SK-N-SH (cell line): ENCODE data around the gene CCDC57. TPM values are rescaled to one million over a fixed set of nuclear protein-coding genes. Genes with fewer than 3 reads are reported as not detected.

Experiments used
- CTCF ChIA-PET: fragments of 300-600, 350-600 bp; formaldehyde crosslinking; extraction: SDS; loops from one replicate; lab custom pipeline; 2021; lab: Yijun Ruan, JAX
- POLR2A ChIA-PET: fragments of 350-600 bp; sonication (Branson Sonifier 250); formaldehyde crosslinking; extraction: SDS; loops from one replicate; lab custom pipeline; 2020; ENCODE audit warnings: antibody characterized with exemption, inconsistent platforms; lab: Yijun Ruan, JAX
- DNase-seq: peaks from one replicate; pipeline ENCODE4 v3.0.0; 2012
- H2AFZ ChIP-seq: fragments of 200-600 bp; sonication (generic); 2 replicates; pipeline ENCODE4 v1.8.1; 2016; ENCODE audit warnings: antibody characterized with exemption, mild to moderate bottlenecking, low read depth
- H3F3A ChIP-seq: fragments of 200-600 bp; sonication (generic); replicated peaks from 2 replicates; pipeline ENCODE3; 2016; ENCODE audit warnings: antibody characterized with exemption, mild to moderate bottlenecking; ENCODE audit not compliant: insufficient read depth
- H3K27ac ChIP-seq, 2 experiments: fragments of 200-500 bp in 1 of 2; fragments of 200-600 bp in 1 of 2; sonication (Bioruptor generic) in 1 of 2; sonication (generic), shearing (Covaris generic) in 1 of 2; 2 replicates each; pipeline versions ENCODE4 v1.5.1 to v1.6.1; 2014 to 2016; ENCODE audit warnings: low read depth in 2 of 2, inconsistent platforms in 1 of 2, low read length in 1 of 2, mild to moderate bottlenecking in 1 of 2, mixed read lengths in 1 of 2
- H3K27me3 ChIP-seq: fragments of 200-600 bp; sonication (generic), shearing (Covaris generic); 2 replicates; pipeline ENCODE4 v1.6.1; 2016; ENCODE audit warnings: mixed run types; ENCODE audit not compliant: insufficient read depth
- H3K36me3 ChIP-seq, 2 experiments: fragments of 200-500 bp in 1 of 2; fragments of 200-600 bp in 1 of 2; sonication (Bioruptor generic) in 1 of 2; sonication (generic) in 1 of 2; replicated peaks in 1 of 2; 2 replicates each; pipeline versions ENCODE3 to v1.5.1; 2014 to 2016; ENCODE audit warnings: low read length in 1 of 2, mild to moderate bottlenecking in 1 of 2; ENCODE audit not compliant: insufficient read depth in 2 of 2, control insufficient read depth in 1 of 2
- H3K4me1 ChIP-seq, 2 experiments: fragments of 200-500 bp in 1 of 2; fragments of 200-600 bp in 1 of 2; sonication (Bioruptor generic) in 1 of 2; sonication (generic), shearing (Covaris generic) in 1 of 2; 2 replicates each; pipeline versions ENCODE4 v1.5.1 to v1.6.1; 2014 to 2016; ENCODE audit warnings: low read depth in 1 of 2, low read length in 1 of 2, mixed run types in 1 of 2; ENCODE audit not compliant: insufficient read depth in 2 of 2, control insufficient read depth in 1 of 2
- H3K4me2 ChIP-seq: fragments of 200-600 bp; sonication (generic), shearing (Covaris generic); 2 replicates; pipeline ENCODE4 v1.6.1; 2017; ENCODE audit warnings: mixed run types
- H3K4me3 ChIP-seq, 2 experiments: fragments of 200-500 bp in 1 of 2; fragments of 200-600 bp in 1 of 2; sonication (Bioruptor generic) in 1 of 2; sonication (generic), shearing (Covaris generic) in 1 of 2; 2 replicates each; pipeline versions ENCODE4 v1.5.1 to v1.8.1; 2014 to 2016; ENCODE audit warnings: low read depth in 2 of 2, inconsistent platforms in 1 of 2, low read length in 1 of 2, mild to moderate bottlenecking in 1 of 2, mixed read lengths in 1 of 2, moderate library complexity in 1 of 2
- H3K79me2 ChIP-seq: fragments of 200-600 bp; sonication (generic); 2 replicates; pipeline ENCODE4 v1.8.1; 2017; ENCODE audit warnings: mild to moderate bottlenecking; ENCODE audit not compliant: insufficient read depth
- H3K9ac ChIP-seq: fragments of 200-600 bp; sonication (generic); 2 replicates; pipeline ENCODE4 v1.6.1; 2017; ENCODE audit warnings: mixed run types
- H3K9me2 ChIP-seq: fragments of 200-600 bp; sonication (generic); 2 replicates; pipeline ENCODE4 v1.6.1; 2017; ENCODE audit warnings: mixed run types
- H3K9me3 ChIP-seq: fragments of 200-600 bp; sonication (generic); 2 replicates; pipeline ENCODE4 v1.6.1; 2017; ENCODE audit warnings: mixed run types, mild to moderate bottlenecking, moderate library complexity
- H4K20me1 ChIP-seq: fragments of 200-600 bp; sonication (generic); 2 replicates; pipeline ENCODE4 v1.6.1; 2017; ENCODE audit warnings: mild to moderate bottlenecking, mixed run types; ENCODE audit not compliant: insufficient read depth
- EP300 ChIP-seq, 2 experiments: IDR thresholded peaks; 2 replicates each; pipeline versions ENCODE4 v1.4.0 to v1.6.1; 2012; ENCODE audit warnings: borderline replicate concordance in 1 of 2, low read depth in 1 of 2, low read length in 1 of 2
- FOSL2 ChIP-seq: IDR thresholded peaks from 2 replicates; pipeline ENCODE4 v1.4.0; 2012; ENCODE audit warnings: low read depth, mild to moderate bottlenecking, moderate library complexity, borderline replicate concordance
- FOXM1 ChIP-seq: IDR thresholded peaks from 2 replicates; pipeline ENCODE4 v1.4.0; 2012; ENCODE audit warnings: low read depth, mild to moderate bottlenecking
- GATA2 ChIP-seq: sonication (generic); formaldehyde crosslinking; IDR thresholded peaks from 2 replicates; pipeline ENCODE4 v1.5.0; 2020; ENCODE audit warnings: mild to moderate bottlenecking, missing genetic modification reagents
- JUND ChIP-seq: IDR thresholded peaks from 2 replicates; pipeline ENCODE4 v1.4.0; 2012
- RCOR1 ChIP-seq: fragments of 150-350 bp; IDR thresholded peaks from 2 replicates; pipeline ENCODE4 v1.6.1; 2017; ENCODE audit warnings: antibody characterized with exemption, low read length
- RXRA ChIP-seq: IDR thresholded peaks from 2 replicates; pipeline ENCODE4 v1.4.0; 2012; ENCODE audit warnings: low read depth, mild to moderate bottlenecking, borderline replicate concordance
- SIN3A ChIP-seq: IDR thresholded peaks from 2 replicates; pipeline ENCODE4 v1.6.1; 2012; ENCODE audit warnings: low read depth, mild to moderate bottlenecking, low read length, moderate library complexity, borderline replicate concordance
- SMC3 ChIP-seq: IDR thresholded peaks from 2 replicates; pipeline ENCODE4 v1.6.1; 2012; ENCODE audit warnings: low read depth, low read length, improper control_type of control experiment
- TEAD4 ChIP-seq: IDR thresholded peaks from 2 replicates; pipeline ENCODE4 v1.4.0; 2012; ENCODE audit warnings: mild to moderate bottlenecking, borderline replicate concordance; ENCODE audit not compliant: insufficient read depth
- YY1 ChIP-seq: IDR thresholded peaks from 2 replicates; pipeline ENCODE4 v1.4.0; 2012; ENCODE audit warnings: low read depth, mild to moderate bottlenecking
- WGBS: methylation state at CpG from one replicate; pipeline ENCODE4 v1.1.6; 2017; ENCODE audit warnings: low lambda C conversion rate; 5-methylcytosine and 5-hydroxymethylcytosine counted together
- polyA plus RNA-seq, 3 experiments: library from polyadenylated mRNA; depleted of rRNA; stranded (reverse); fragments of >200 nt; gene quantifications; 2 replicates each; pipeline ENCODE4 v1.2.3, GENCODE V29; 2012
- TF ChIP-seq, protein P1 (sequence below): IDR thresholded peaks from 2 replicates; pipeline ENCODE4 v1.4.0; 2012; ENCODE audit warnings: low read depth, borderline replicate concordance
- TF ChIP-seq, protein P2 (sequence below): IDR thresholded peaks from 2 replicates; pipeline ENCODE4 v1.6.1; 2012; ENCODE audit warnings: mild to moderate bottlenecking, low read depth, low read length, moderate library complexity
- TF ChIP-seq, protein P3 (sequence below): fragments of 200-600 bp; sonication (generic); IDR thresholded peaks from 2 replicates; pipeline ENCODE4 v1.6.1; 2017; ENCODE audit warnings: antibody characterized with exemption, mild to moderate bottlenecking, moderate library complexity

The CCDC57 gene
- polyA plus RNA-seq, 1 of the 3 experiments (the other 2 are of a cell fraction): 68.6 TPM

DNA sequence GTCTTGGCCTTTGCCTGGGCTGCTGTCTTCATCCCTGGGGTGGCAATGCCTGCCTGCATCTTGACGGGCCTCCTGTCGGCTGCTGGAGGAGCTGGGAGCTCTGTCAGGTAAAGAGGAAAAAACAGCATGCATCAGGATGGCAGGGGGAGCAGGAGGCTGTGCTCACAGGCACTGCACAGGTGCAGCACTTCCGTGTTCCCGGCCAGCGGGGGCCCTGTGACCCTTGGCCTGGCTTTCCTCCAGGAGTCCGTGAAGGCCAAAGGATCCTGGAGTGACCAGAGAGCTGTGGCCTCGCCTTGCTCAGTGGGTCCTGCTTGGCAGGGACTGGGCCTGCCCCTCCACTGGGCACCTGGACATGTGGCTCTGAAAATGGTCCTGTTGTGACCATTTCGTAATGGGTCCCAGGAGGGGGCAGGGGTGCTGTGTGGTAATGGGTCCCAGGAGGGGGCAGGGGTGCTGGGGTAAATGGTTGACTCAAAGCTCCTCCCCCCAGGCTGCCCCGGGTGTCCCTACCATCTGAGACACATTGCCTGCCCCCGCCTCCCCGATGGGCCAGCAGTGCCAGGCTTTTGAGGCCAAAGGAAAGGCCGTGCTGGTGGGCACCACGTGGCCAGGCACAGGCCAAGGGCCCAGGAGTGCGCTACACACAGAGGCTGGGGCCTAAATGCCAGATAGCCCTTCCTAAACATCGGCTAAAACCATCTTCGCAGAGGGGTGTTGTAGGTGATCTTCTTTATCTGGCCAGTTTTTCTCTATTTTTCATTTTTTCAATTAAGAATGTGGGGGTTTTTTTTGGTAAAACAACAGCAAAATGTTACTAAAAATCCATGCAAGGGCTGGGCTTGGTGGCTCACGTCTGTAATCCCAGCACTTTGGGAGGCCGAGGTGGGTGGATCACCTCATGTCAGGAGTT lies 110.6 kb downstream of the CCDC57 start:
- no peak overlapping the region for H3K9ac ChIP-seq
- no peaks in the 10 kb centered on the region for H3K9me3 ChIP-seq
- H3K4me2 ChIP-seq: no peak overlapping the region
- no peak overlapping the region for H2AFZ ChIP-seq
- H3K36me3 ChIP-seq: peaks cover 0 to 2% of the 10 kb centered on the region in 2 experiments
- H3K27ac ChIP-seq: peak overlapping the region in 1 of 2 experiments; percentile 99; a peak in 2 of 4 replicates
- H3K27me3 ChIP-seq: no peaks in the 10 kb centered on the region
- no peak overlapping the region; a peak in 1 of 4 replicates for H3K4me3 ChIP-seq
- peaks cover 23 to 77% of the 10 kb centered on the region in 2 experiments for H3K4me1 ChIP-seq
- ChIA-PET POLR2A (interaction anchor here (0.6 to 1.5 kb wide), 3 partner anchors 9 to 275 kb away, joined by 3 to 6 read pairs (median 5); partner anchors contain the start of gene DCXR), CTCF (interaction anchor here (0.6 to 3.7 kb wide), 10 partner anchors 10 to 736 kb away, joined by 3 to 21 read pairs (median 4); partner anchors contain the start of gene DCXR)
- peaks cover 13% of the 10 kb centered on the region for H3K79me2 ChIP-seq
- peaks cover 12% of the 10 kb centered on the region for H3F3A ChIP-seq
- 89% methylated on average over 15 of the region's 18 CpGs for WGBS
- TF ChIP-seq, protein P1, sequence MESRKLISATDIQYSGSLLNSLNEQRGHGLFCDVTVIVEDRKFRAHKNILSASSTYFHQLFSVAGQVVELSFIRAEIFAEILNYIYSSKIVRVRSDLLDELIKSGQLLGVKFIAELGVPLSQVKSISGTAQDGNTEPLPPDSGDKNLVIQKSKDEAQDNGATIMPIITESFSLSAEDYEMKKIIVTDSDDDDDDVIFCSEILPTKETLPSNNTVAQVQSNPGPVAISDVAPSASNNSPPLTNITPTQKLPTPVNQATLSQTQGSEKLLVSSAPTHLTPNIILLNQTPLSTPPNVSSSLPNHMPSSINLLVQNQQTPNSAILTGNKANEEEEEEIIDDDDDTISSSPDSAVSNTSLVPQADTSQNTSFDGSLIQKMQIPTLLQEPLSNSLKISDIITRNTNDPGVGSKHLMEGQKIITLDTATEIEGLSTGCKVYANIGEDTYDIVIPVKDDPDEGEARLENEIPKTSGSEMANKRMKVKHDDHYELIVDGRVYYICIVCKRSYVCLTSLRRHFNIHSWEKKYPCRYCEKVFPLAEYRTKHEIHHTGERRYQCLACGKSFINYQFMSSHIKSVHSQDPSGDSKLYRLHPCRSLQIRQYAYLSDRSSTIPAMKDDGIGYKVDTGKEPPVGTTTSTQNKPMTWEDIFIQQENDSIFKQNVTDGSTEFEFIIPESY: no peak
- no peak for TF ChIP-seq RCOR1
- TF ChIP-seq, protein P2, sequence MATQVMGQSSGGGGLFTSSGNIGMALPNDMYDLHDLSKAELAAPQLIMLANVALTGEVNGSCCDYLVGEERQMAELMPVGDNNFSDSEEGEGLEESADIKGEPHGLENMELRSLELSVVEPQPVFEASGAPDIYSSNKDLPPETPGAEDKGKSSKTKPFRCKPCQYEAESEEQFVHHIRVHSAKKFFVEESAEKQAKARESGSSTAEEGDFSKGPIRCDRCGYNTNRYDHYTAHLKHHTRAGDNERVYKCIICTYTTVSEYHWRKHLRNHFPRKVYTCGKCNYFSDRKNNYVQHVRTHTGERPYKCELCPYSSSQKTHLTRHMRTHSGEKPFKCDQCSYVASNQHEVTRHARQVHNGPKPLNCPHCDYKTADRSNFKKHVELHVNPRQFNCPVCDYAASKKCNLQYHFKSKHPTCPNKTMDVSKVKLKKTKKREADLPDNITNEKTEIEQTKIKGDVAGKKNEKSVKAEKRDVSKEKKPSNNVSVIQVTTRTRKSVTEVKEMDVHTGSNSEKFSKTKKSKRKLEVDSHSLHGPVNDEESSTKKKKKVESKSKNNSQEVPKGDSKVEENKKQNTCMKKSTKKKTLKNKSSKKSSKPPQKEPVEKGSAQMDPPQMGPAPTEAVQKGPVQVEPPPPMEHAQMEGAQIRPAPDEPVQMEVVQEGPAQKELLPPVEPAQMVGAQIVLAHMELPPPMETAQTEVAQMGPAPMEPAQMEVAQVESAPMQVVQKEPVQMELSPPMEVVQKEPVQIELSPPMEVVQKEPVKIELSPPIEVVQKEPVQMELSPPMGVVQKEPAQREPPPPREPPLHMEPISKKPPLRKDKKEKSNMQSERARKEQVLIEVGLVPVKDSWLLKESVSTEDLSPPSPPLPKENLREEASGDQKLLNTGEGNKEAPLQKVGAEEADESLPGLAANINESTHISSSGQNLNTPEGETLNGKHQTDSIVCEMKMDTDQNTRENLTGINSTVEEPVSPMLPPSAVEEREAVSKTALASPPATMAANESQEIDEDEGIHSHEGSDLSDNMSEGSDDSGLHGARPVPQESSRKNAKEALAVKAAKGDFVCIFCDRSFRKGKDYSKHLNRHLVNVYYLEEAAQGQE: no peak
- no peak for TF ChIP-seq GATA2 (CRISPR knock-in tag)
- no peak for TF ChIP-seq TEAD4
- no peak for TF ChIP-seq FOSL2
- DNase-seq: no peak
- H4K20me1 ChIP-seq: peaks cover 2% of the 10 kb centered on the region
- H3K9me2 ChIP-seq: no peaks in the 10 kb centered on the region

DNA sequence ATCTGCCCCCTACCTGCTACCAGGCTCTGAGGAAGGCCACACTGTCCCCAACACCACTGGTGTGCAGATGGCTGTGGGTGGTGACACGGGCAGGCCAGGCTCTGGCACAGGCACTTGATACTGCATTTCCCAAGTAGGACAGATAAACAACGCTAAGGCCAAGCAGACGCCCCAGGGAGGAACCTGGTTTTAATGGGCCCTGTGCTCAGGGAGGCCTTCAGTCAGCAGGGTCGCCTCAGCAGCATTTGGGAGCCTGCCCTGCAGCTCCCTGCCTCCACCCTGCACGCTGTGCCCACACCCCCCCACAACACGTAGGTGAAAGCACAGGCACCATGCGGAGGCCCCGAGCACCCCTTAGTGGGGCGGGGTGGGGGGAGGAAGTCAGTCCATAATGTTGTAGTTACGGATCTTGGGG lies 111.3 kb downstream of the CCDC57 start:
- H3K4me1 ChIP-seq: peaks cover 25 to 77% of the 10 kb centered on the region in 2 experiments
- no peak overlapping the region for H2AFZ ChIP-seq
- peaks cover 9% of the 10 kb centered on the region for H4K20me1 ChIP-seq
- peak overlapping the region in 1 of 2 experiments; percentile 99; a peak in 2 of 4 replicates for H3K27ac ChIP-seq
- H3K79me2 ChIP-seq: peaks cover 20% of the 10 kb centered on the region
- H3K4me3 ChIP-seq: no peak overlapping the region; a peak in 1 of 4 replicates
- DNase-seq: peak; percentile 82
- no peaks in the 10 kb centered on the region for H3K9me2 ChIP-seq
- H3K27me3 ChIP-seq: no peaks in the 10 kb centered on the region
- WGBS: 83% methylated on average over 10 of the region's 10 CpGs
- ChIA-PET CTCF (interaction anchor here (0.9 to 3.7 kb wide), 4 partner anchors 11 to 142 kb away, joined by 3 to 21 read pairs (median 6); no protein-coding TSS in a partner anchor), POLR2A (interaction anchor here (0.7 to 1.5 kb wide), 2 partner anchors 9 to 64 kb away, joined by 5 to 6 read pairs; partner anchors contain the start of gene DCXR)
- no peak overlapping the region for H3K9ac ChIP-seq
- no peak overlapping the region for H3K4me2 ChIP-seq
- peaks cover 0 to 2% of the 10 kb centered on the region in 2 experiments for H3K36me3 ChIP-seq
- H3F3A ChIP-seq: peaks cover 12% of the 10 kb centered on the region
- no peaks in the 10 kb centered on the region for H3K9me3 ChIP-seq
- no peak for TF ChIP-seq SIN3A
- TF ChIP-seq, protein P3, sequence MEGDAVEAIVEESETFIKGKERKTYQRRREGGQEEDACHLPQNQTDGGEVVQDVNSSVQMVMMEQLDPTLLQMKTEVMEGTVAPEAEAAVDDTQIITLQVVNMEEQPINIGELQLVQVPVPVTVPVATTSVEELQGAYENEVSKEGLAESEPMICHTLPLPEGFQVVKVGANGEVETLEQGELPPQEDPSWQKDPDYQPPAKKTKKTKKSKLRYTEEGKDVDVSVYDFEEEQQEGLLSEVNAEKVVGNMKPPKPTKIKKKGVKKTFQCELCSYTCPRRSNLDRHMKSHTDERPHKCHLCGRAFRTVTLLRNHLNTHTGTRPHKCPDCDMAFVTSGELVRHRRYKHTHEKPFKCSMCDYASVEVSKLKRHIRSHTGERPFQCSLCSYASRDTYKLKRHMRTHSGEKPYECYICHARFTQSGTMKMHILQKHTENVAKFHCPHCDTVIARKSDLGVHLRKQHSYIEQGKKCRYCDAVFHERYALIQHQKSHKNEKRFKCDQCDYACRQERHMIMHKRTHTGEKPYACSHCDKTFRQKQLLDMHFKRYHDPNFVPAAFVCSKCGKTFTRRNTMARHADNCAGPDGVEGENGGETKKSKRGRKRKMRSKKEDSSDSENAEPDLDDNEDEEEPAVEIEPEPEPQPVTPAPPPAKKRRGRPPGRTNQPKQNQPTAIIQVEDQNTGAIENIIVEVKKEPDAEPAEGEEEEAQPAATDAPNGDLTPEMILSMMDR: no peak
- peak in 1 of 2 experiments; percentile 68; a peak in 2 of 4 replicates for TF ChIP-seq EP300 (IDR thresholded peaks at IDR 0.05; ENCODE audit: borderline replicate concordance in 1 of 2, low read depth in 1 of 2, low read length in 1 of 2)
- TF ChIP-seq RCOR1: peak; percentile 72
- no peak for TF ChIP-seq JUND
- no peak for TF ChIP-seq YY1
- no peak for TF ChIP-seq RXRA
- TF ChIP-seq SMC3: no peak
- TF ChIP-seq FOXM1: no peak
- TF ChIP-seq TEAD4: no peak
